Mesenchymal stem cell (in vitro differentiated cells and primary cell): Measurements from ENCODE around the gene TTLL9.

Source experiments
- DNase-seq: peaks from one replicate; pipeline ENCODE4 v3.0.0-alpha.2; 2013
- H2AFZ ChIP-seq: one replicate; pipeline ENCODE4 v1.6.1; 2013; ENCODE audit warnings: low read depth, mild to moderate bottlenecking, control low read depth, inconsistent platforms, low read length, moderate library complexity
- H2AK5ac ChIP-seq: 2 replicates; pipeline ENCODE4 v1.6.1; 2013; ENCODE audit warnings: low read length, moderate library complexity, mild to moderate bottlenecking, inconsistent platforms; ENCODE audit not compliant: severe bottlenecking
- H2BK120ac ChIP-seq: one replicate; pipeline ENCODE4 v1.6.1; 2013; ENCODE audit warnings: low read depth, mild to moderate bottlenecking, inconsistent platforms, low read length, moderate library complexity
- H2BK12ac ChIP-seq, 2 experiments: one replicate each; pipeline ENCODE4 v1.6.1; 2013; ENCODE audit warnings: inconsistent platforms in 2 of 2, low read length in 2 of 2, mild to moderate bottlenecking in 2 of 2, moderate library complexity in 2 of 2, control low read depth in 1 of 2
- H2BK15ac ChIP-seq: one replicate; pipeline ENCODE4 v1.6.1; 2013; ENCODE audit warnings: mild to moderate bottlenecking, low read depth, inconsistent platforms; ENCODE audit not compliant: poor library complexity, severe bottlenecking
- H2BK5ac ChIP-seq: 2 replicates; pipeline ENCODE4 v1.6.1; 2013; ENCODE audit warnings: low read depth, mild to moderate bottlenecking, low read length, control low read depth, inconsistent platforms; ENCODE audit not compliant: poor library complexity, severe bottlenecking
- H3K14ac ChIP-seq, 2 experiments: one replicate each; pipeline ENCODE4 v1.6.1; 2013; ENCODE audit warnings: inconsistent platforms in 2 of 2, low read length in 2 of 2, control low read depth in 1 of 2, mild to moderate bottlenecking in 1 of 2, moderate library complexity in 1 of 2
- H3K18ac ChIP-seq, 2 experiments: one replicate each; pipeline ENCODE4 v1.6.1; 2013; ENCODE audit warnings: inconsistent platforms in 2 of 2, low read length in 2 of 2, control low read depth in 1 of 2, low read depth in 1 of 2, mild to moderate bottlenecking in 1 of 2
- H3K23ac ChIP-seq, 2 experiments: one replicate each; pipeline ENCODE4 v1.6.1; 2013; ENCODE audit warnings: inconsistent platforms in 2 of 2, low read length in 2 of 2, mild to moderate bottlenecking in 2 of 2, moderate library complexity in 2 of 2, control low read depth in 1 of 2
- H3K27ac ChIP-seq: 2 replicates; pipeline ENCODE4 v1.5.1; 2013; ENCODE audit warnings: mild to moderate bottlenecking, moderate library complexity, low read length, control low read depth, inconsistent platforms; ENCODE audit not compliant: poor library complexity, severe bottlenecking
- H3K27me3 ChIP-seq, 2 experiments: 2 replicates each; pipeline versions ENCODE4 v1.6.1 to v1.7.0; 2013; ENCODE audit warnings: low read length in 2 of 2, mild to moderate bottlenecking in 2 of 2, moderate library complexity in 2 of 2, control low read depth in 1 of 2, inconsistent platforms in 1 of 2; ENCODE audit not compliant: control insufficient read depth in 1 of 2, insufficient read depth in 1 of 2
- H3K36me3 ChIP-seq, 2 experiments: 2 replicates each; pipeline versions ENCODE4 v1.6.1 to v1.7.0; 2013; ENCODE audit warnings: low read length in 2 of 2, control low read depth in 1 of 2, inconsistent platforms in 1 of 2, low read depth in 1 of 2, mild to moderate bottlenecking in 1 of 2; ENCODE audit not compliant: insufficient read depth in 2 of 2, control insufficient read depth in 1 of 2
- H3K4ac ChIP-seq, 2 experiments: one replicate each; pipeline ENCODE4 v1.6.1; 2013; ENCODE audit warnings: inconsistent platforms in 2 of 2, low read length in 2 of 2, mild to moderate bottlenecking in 2 of 2, moderate library complexity in 2 of 2, control low read depth in 1 of 2, low read depth in 1 of 2
- H3K4me1 ChIP-seq: 2 replicates; pipeline ENCODE4 v1.6.1; 2013; ENCODE audit warnings: low read depth, low read length, control low read depth; ENCODE audit not compliant: control insufficient read depth, insufficient read depth
- H3K4me2 ChIP-seq: 2 replicates; pipeline ENCODE4 v1.6.1; 2013; ENCODE audit warnings: low read length, mild to moderate bottlenecking, inconsistent platforms; ENCODE audit not compliant: poor library complexity, severe bottlenecking
- H3K4me3 ChIP-seq, 2 experiments: 2 replicates each; pipeline versions ENCODE4 v1.5.1 to v1.7.0; 2013; ENCODE audit warnings: low read length in 2 of 2, mild to moderate bottlenecking in 2 of 2, control low read depth in 1 of 2, low read depth in 1 of 2; ENCODE audit not compliant: insufficient read depth in 1 of 2
- H3K79me1 ChIP-seq: replicated peaks from 2 replicates; pipeline ENCODE4 v1.6.1; 2013; ENCODE audit warnings: mild to moderate bottlenecking, control low read depth, low read length, inconsistent platforms; ENCODE audit not compliant: poor library complexity, severe bottlenecking
- H3K9ac ChIP-seq: 2 replicates; pipeline ENCODE4 v1.7.0; 2013; ENCODE audit warnings: mild to moderate bottlenecking, low read length, moderate library complexity
- H3K9me3 ChIP-seq: 2 replicates; pipeline ENCODE4 v1.7.0; 2013; ENCODE audit warnings: mild to moderate bottlenecking, low read length; ENCODE audit not compliant: control insufficient read depth
- H4K8ac ChIP-seq: one replicate; pipeline ENCODE4 v1.6.1; 2013; ENCODE audit warnings: inconsistent platforms, mild to moderate bottlenecking, low read length, moderate library complexity
- H4K91ac ChIP-seq: one replicate; pipeline ENCODE4 v1.6.1; 2013; ENCODE audit warnings: mild to moderate bottlenecking, low read length, inconsistent platforms
- WGBS: methylation state at CpG from one replicate; pipeline ENCODE4 v1.1.7; 2013; ENCODE audit warnings: mixed read lengths; 5-methylcytosine and 5-hydroxymethylcytosine counted together

The TTLL9 gene

DNA sequence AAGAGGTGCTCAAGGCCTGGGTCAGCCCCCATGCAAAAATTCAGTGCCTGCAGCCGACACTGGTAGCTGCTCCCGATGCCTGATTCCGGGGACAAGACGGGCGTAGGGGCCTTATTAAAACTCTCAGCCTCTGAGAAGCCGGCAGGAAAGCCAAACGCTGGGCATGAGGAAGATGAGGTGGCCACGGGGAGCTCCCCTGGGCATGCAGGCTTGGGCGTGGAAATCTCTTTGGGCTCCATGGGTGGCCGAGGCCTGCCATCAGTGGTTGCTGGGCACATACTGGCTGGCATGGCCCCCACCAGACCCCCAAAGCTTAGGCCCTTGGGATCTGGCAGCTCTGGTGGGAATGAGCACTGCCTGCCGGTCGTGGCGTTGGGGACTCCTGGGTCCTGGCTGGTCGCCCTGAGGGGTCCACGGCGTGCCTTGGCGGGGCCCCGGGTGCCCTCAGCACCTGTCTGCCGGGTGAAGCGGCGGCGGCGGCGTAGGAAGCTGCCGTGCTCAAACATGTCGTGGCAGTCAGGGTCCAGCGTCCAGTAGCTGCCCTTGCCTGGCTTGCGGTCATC is 25.6 kb upstream of the TTLL9 start:
- Histone ChIP-seq H4K91ac (peak overlapping the region; percentile 14), H3K27ac (no peak overlapping the region), H3K4ac (no peak overlapping the region), H2AK5ac (peak overlapping the region; percentile 28), H3K79me1 (no peaks in the 10 kb centered on the region), H3K4me2 (no peak overlapping the region), H3K18ac (peak overlapping the region in 1 of 2 experiments; percentile 1), H2AFZ (no peak overlapping the region), H2BK120ac (no peak overlapping the region), H3K9ac (no peak overlapping the region), H3K23ac (no peak overlapping the region), H2BK12ac (peak overlapping the region in 1 of 2 experiments; percentile 19), H3K4me3 (peak overlapping the region in 1 of 2 experiments; percentile 1), H4K8ac (no peak overlapping the region), H3K9me3 (no peaks in the 10 kb centered on the region), H2BK5ac (no peak overlapping the region), H3K27me3 (peaks cover 31 to 73% of the 10 kb centered on the region in 2 experiments), H3K36me3 (peaks cover 0 to 3% of the 10 kb centered on the region in 2 experiments), H2BK15ac (no peak overlapping the region), H3K14ac (peak overlapping the region in 1 of 2 experiments; percentile 63), H3K4me1 (peaks cover 56% of the 10 kb centered on the region)
- WGBS, result 94% methylated on average over 28 of the region's 28 CpGs
- DNase-seq, result no peak

- Histone ChIP-seq H3K79me1 (no peaks in the 10 kb centered on the region), H4K91ac (peak within 1 kb of the TSS; percentile 30), H3K14ac (peak within 1 kb of the TSS in 1 of 2 experiments; percentile 63), H2AK5ac (peak within 1 kb of the TSS; percentile 60), H2BK5ac (no peak within 1 kb of the TSS), H3K9ac (no peak within 1 kb of the TSS), H2BK120ac (no peak within 1 kb of the TSS), H3K18ac (peak within 1 kb of the TSS in 1 of 2 experiments; percentile 1), H2BK15ac (no peak within 1 kb of the TSS), H3K4me2 (peak within 1 kb of the TSS; percentile 5), H2AFZ (no peak within 1 kb of the TSS), H3K36me3 (peaks cover 0 to 3% of the 10 kb centered on the region in 2 experiments), H2BK12ac (peak within 1 kb of the TSS in 1 of 2 experiments; percentile 19), H4K8ac (no peak within 1 kb of the TSS), H3K4me3 (peak within 1 kb of the TSS in 1 of 2 experiments; percentile 1), H3K27me3 (peaks cover 36 to 74% of the 10 kb centered on the region in 2 experiments), H3K9me3 (no peaks in the 10 kb centered on the region), H3K4me1 (peaks cover 55% of the 10 kb centered on the region), H3K23ac (no peak within 1 kb of the TSS), H3K27ac (no peak within 1 kb of the TSS), H3K4ac (no peak within 1 kb of the TSS)
- WGBS, result 73% methylated on average over 20 of the region's 21 CpGs
- DNase-seq, result no peak
Observed at GRCh38 chr20:31845300-31845863, 25.1 kb upstream of the TTLL9 start, which contains the start of gene FOXS1. Gene FOXS1, minus strand, starts transcription at chr20:31845604. Its CDS starts 62 bp downstream, at chr20:31845542.

DNA sequence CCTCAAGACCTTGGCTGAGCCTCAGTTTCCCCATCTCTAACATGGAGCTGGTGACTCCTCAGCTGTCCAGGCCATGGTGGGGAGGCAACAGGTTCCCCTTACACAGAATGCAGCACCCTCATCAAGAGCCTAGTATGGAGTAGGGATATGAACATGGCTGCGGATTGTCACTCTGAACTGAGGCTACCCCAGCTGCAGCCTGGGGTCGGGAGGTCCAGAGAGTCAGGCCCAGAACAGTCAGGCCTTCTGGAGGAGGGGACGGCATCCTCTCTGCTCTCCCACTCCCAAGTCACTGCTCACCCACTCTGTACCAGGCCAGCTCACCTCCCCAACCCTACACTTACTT is 23.7 kb upstream of the TTLL9 start:
- Histone ChIP-seq H3K4me2 (no peak overlapping the region), H3K4me1 (peaks cover 44% of the 10 kb centered on the region), H2BK120ac (no peak overlapping the region), H3K4me3 (no peak overlapping the region), H4K91ac (no peak overlapping the region), H3K9me3 (no peaks in the 10 kb centered on the region), H3K9ac (no peak overlapping the region), H4K8ac (no peak overlapping the region), H2AFZ (no peak overlapping the region), H2BK12ac (no peak overlapping the region), H3K36me3 (peaks cover 0 to 3% of the 10 kb centered on the region in 2 experiments), H3K79me1 (no peaks in the 10 kb centered on the region), H2BK5ac (no peak overlapping the region), H3K23ac (no peak overlapping the region), H2BK15ac (no peak overlapping the region), H3K27ac (no peak overlapping the region), H3K14ac (no peak overlapping the region), H3K4ac (no peak overlapping the region), H3K27me3 (peaks cover 50 to 84% of the 10 kb centered on the region in 2 experiments), H2AK5ac (no peak overlapping the region), H3K18ac (no peak overlapping the region)
- WGBS, result 57% methylated on average over 3 of the region's 3 CpGs
- DNase-seq, result no peak

GRCh38 chr20:31848088-31848999 is 22.1 kb upstream of the TTLL9 start:
- Histone ChIP-seq H2BK120ac (no peak overlapping the region), H3K4ac (no peak overlapping the region), H3K79me1 (no peaks in the 10 kb centered on the region), H3K27me3 (peaks cover 56 to 79% of the 10 kb centered on the region in 2 experiments), H4K91ac (no peak overlapping the region), H2BK15ac (no peak overlapping the region), H3K4me3 (no peak overlapping the region), H3K9ac (no peak overlapping the region), H3K27ac (no peak overlapping the region), H2BK5ac (no peak overlapping the region), H4K8ac (no peak overlapping the region), H3K4me1 (peaks cover 28% of the 10 kb centered on the region), H2BK12ac (no peak overlapping the region), H3K36me3 (peaks cover 0 to 3% of the 10 kb centered on the region in 2 experiments), H3K18ac (no peak overlapping the region), H3K23ac (no peak overlapping the region), H3K4me2 (no peak overlapping the region), H3K9me3 (no peaks in the 10 kb centered on the region), H3K14ac (no peak overlapping the region), H2AK5ac (no peak overlapping the region), H2AFZ (no peak overlapping the region)
- 88% methylated on average over 27 of the region's 32 CpGs for WGBS
- no peak for DNase-seq
